ENCODE data around the gene IQSEC3.

The IQSEC3 gene

GRCh38 chr12:140162-140561 is 73.6 kb downstream of the IQSEC3 start:
- DNase-seq = no peak
- H3K79me2 ChIP-seq (ENCODE audit: control insufficient read depth, insufficient read depth, low read length) = no peaks in the 10 kb centered on the region

GRCh38 chr12:143964-144649 is 77.5 kb downstream of the IQSEC3 start:
- no peak for DNase-seq
- Histone ChIP-seq H4K8ac (ENCODE audit: low read depth, low read length) (no peak overlapping the region), H3K27me3 (ENCODE audit: insufficient read depth, low read length, poor library complexity) (no peaks in the 10 kb centered on the region), H3K56ac (ENCODE audit: low read length) (peak overlapping the region; percentile 17), H3K4me3 (ENCODE audit: low read length) (no peak overlapping the region), H3K18ac (ENCODE audit: low read length) (no peak overlapping the region), H3K79me1 (ENCODE audit: low read length) (no peaks in the 10 kb centered on the region), H3K4me2 (ENCODE audit: low read length) (no peak overlapping the region), H3K36me3 (ENCODE audit: control insufficient read depth, insufficient read depth, low read length) (no peaks in the 10 kb centered on the region), H2BK5ac (ENCODE audit: low read length) (no peak overlapping the region), H3K23ac (ENCODE audit: low read length) (no peak overlapping the region), H2AK5ac (ENCODE audit: low read length) (no peak overlapping the region), H3K4ac (ENCODE audit: low read depth, low read length) (no peak overlapping the region), H2BK120ac (ENCODE audit: low read depth, low read length) (no peak overlapping the region), H3K4me1 (ENCODE audit: control insufficient read depth, low read depth, low read length) (peaks cover 13% of the 10 kb centered on the region), H2BK15ac (replicated peaks; ENCODE audit: low read depth) (no peak overlapping the region), H3K9ac (ENCODE audit: low read length) (no peak overlapping the region), H3K27ac (ENCODE audit: low read depth, low read length) (no peak overlapping the region), H3K79me2 (ENCODE audit: control insufficient read depth, insufficient read depth, low read length) (no peaks in the 10 kb centered on the region), H4K5ac (ENCODE audit: low read length) (no peak overlapping the region)
- WGBS (ENCODE audit: extremely low coverage, insufficient coverage, low lambda C conversion rate) = no CpG with 5 or more reads among the region's 19 CpGs

More at GRCh38 chr12:140162-140561, 73.6 kb downstream of the IQSEC3 start:
- WGBS (ENCODE audit: extremely low coverage, insufficient coverage, low lambda C conversion rate) = no CpG with 5 or more reads among the region's 5 CpGs
- H3K27me3 ChIP-seq (ENCODE audit: insufficient read depth, low read length, poor library complexity) = no peaks in the 10 kb centered on the region
- no peak overlapping the region for H3K23ac ChIP-seq (ENCODE audit: low read length)
- H3K56ac ChIP-seq (ENCODE audit: low read length) = peak overlapping the region; percentile 79
- no peak overlapping the region for H3K27ac ChIP-seq (ENCODE audit: low read depth, low read length)
- no peak overlapping the region for H3K18ac ChIP-seq (ENCODE audit: low read length)
- peak overlapping the region; percentile 3 for H2AK5ac ChIP-seq (ENCODE audit: low read length)
- H3K9ac ChIP-seq (ENCODE audit: low read length) = no peak overlapping the region
- H3K4ac ChIP-seq (ENCODE audit: low read depth, low read length) = no peak overlapping the region
- H3K4me1 ChIP-seq (ENCODE audit: control insufficient read depth, low read depth, low read length) = peaks cover 13% of the 10 kb centered on the region
- no peak overlapping the region for H2BK120ac ChIP-seq (ENCODE audit: low read depth, low read length)
- H4K8ac ChIP-seq (ENCODE audit: low read depth, low read length) = no peak overlapping the region
- peak overlapping the region; percentile 17 for H3K4me2 ChIP-seq (ENCODE audit: low read length)
- H2BK15ac ChIP-seq (replicated peaks; ENCODE audit: low read depth) = no peak overlapping the region
- no peak overlapping the region for H2BK5ac ChIP-seq (ENCODE audit: low read length)
- H3K4me3 ChIP-seq (ENCODE audit: low read length) = no peak overlapping the region
- H3K36me3 ChIP-seq (ENCODE audit: control insufficient read depth, insufficient read depth, low read length) = no peaks in the 10 kb centered on the region
- no peak overlapping the region for H4K5ac ChIP-seq (ENCODE audit: low read length)
- no peaks in the 10 kb centered on the region for H3K79me1 ChIP-seq (ENCODE audit: low read length)

- Histone ChIP-seq H3K36me3 (ENCODE audit: control insufficient read depth, insufficient read depth, low read length) (no peaks in the 10 kb centered on the region), H2BK120ac (ENCODE audit: low read depth, low read length) (no peak overlapping the region), H3K23ac (ENCODE audit: low read length) (no peak overlapping the region), H4K8ac (ENCODE audit: low read depth, low read length) (no peak overlapping the region), H3K18ac (ENCODE audit: low read length) (no peak overlapping the region), H4K5ac (ENCODE audit: low read length) (no peak overlapping the region), H3K4me1 (ENCODE audit: control insufficient read depth, low read depth, low read length) (peaks cover 12% of the 10 kb centered on the region), H3K27me3 (ENCODE audit: insufficient read depth, low read length, poor library complexity) (no peaks in the 10 kb centered on the region), H2AK5ac (ENCODE audit: low read length) (no peak overlapping the region), H3K56ac (ENCODE audit: low read length) (no peak overlapping the region), H3K9ac (ENCODE audit: low read length) (no peak overlapping the region), H3K27ac (ENCODE audit: low read depth, low read length) (no peak overlapping the region), H2BK15ac (replicated peaks; ENCODE audit: low read depth) (no peak overlapping the region), H3K79me2 (ENCODE audit: control insufficient read depth, insufficient read depth, low read length) (no peaks in the 10 kb centered on the region), H3K4me3 (ENCODE audit: low read length) (no peak overlapping the region), H3K4ac (ENCODE audit: low read depth, low read length) (no peak overlapping the region), H3K4me2 (ENCODE audit: low read length) (no peak overlapping the region), H2BK5ac (ENCODE audit: low read length) (no peak overlapping the region), H3K79me1 (ENCODE audit: low read length) (no peaks in the 10 kb centered on the region)
- WGBS (ENCODE audit: extremely low coverage, insufficient coverage, low lambda C conversion rate) = no CpG with 5 or more reads among the region's 5 CpGs
- no peak for DNase-seq
Measured at GRCh38 chr12:144650-145284, 78.2 kb downstream of the IQSEC3 start.

GRCh38 chr12:145369-145960 is 78.9 kb downstream of the IQSEC3 start:
- H3K4me1 ChIP-seq (ENCODE audit: control insufficient read depth, low read depth, low read length) = peaks cover 6% of the 10 kb centered on the region

GRCh38 chr12:147242-147641 is 80.7 kb downstream of the IQSEC3 start:
- Histone ChIP-seq H2AK5ac (ENCODE audit: low read length) (no peak overlapping the region), H3K27me3 (ENCODE audit: insufficient read depth, low read length, poor library complexity) (no peaks in the 10 kb centered on the region), H3K9ac (ENCODE audit: low read length) (no peak overlapping the region), H3K79me2 (ENCODE audit: control insufficient read depth, insufficient read depth, low read length) (no peaks in the 10 kb centered on the region), H2BK120ac (ENCODE audit: low read depth, low read length) (no peak overlapping the region), H4K5ac (ENCODE audit: low read length) (no peak overlapping the region), H3K27ac (ENCODE audit: low read depth, low read length) (no peak overlapping the region), H3K79me1 (ENCODE audit: low read length) (no peaks in the 10 kb centered on the region), H3K36me3 (ENCODE audit: control insufficient read depth, insufficient read depth, low read length) (no peaks in the 10 kb centered on the region), H3K56ac (ENCODE audit: low read length) (no peak overlapping the region), H3K4me3 (ENCODE audit: low read length) (no peak overlapping the region), H3K4ac (ENCODE audit: low read depth, low read length) (no peak overlapping the region), H2BK5ac (ENCODE audit: low read length) (no peak overlapping the region), H2BK15ac (replicated peaks; ENCODE audit: low read depth) (no peak overlapping the region), H3K18ac (ENCODE audit: low read length) (no peak overlapping the region), H3K4me2 (ENCODE audit: low read length) (no peak overlapping the region), H3K4me1 (ENCODE audit: control insufficient read depth, low read depth, low read length) (no peaks in the 10 kb centered on the region), H3K23ac (ENCODE audit: low read length) (no peak overlapping the region), H4K8ac (ENCODE audit: low read depth, low read length) (no peak overlapping the region)
- peak; percentile 49 for DNase-seq
- no CpG with 5 or more reads among the region's 9 CpGs for WGBS (ENCODE audit: extremely low coverage, insufficient coverage, low lambda C conversion rate)

More at GRCh38 chr12:145369-145960, 78.9 kb downstream of the IQSEC3 start:
- H2BK15ac ChIP-seq (replicated peaks; ENCODE audit: low read depth) = no peak overlapping the region
- no peak overlapping the region for H2BK5ac ChIP-seq (ENCODE audit: low read length)
- no CpG with 5 or more reads among the region's 14 CpGs for WGBS (ENCODE audit: extremely low coverage, insufficient coverage, low lambda C conversion rate)
- no peak for DNase-seq
- no peak overlapping the region for H3K4me2 ChIP-seq (ENCODE audit: low read length)
- H2BK120ac ChIP-seq (ENCODE audit: low read depth, low read length) = no peak overlapping the region
- H3K4ac ChIP-seq (ENCODE audit: low read depth, low read length) = no peak overlapping the region
- no peaks in the 10 kb centered on the region for H3K79me1 ChIP-seq (ENCODE audit: low read length)
- H3K9ac ChIP-seq (ENCODE audit: low read length) = no peak overlapping the region
- no peak overlapping the region for H4K5ac ChIP-seq (ENCODE audit: low read length)
- no peak overlapping the region for H4K8ac ChIP-seq (ENCODE audit: low read depth, low read length)
- no peak overlapping the region for H3K23ac ChIP-seq (ENCODE audit: low read length)
- no peak overlapping the region for H3K27ac ChIP-seq (ENCODE audit: low read depth, low read length)
- H3K4me3 ChIP-seq (ENCODE audit: low read length) = no peak overlapping the region
- H3K79me2 ChIP-seq (ENCODE audit: control insufficient read depth, insufficient read depth, low read length) = no peaks in the 10 kb centered on the region
- no peak overlapping the region for H3K56ac ChIP-seq (ENCODE audit: low read length)
- no peak overlapping the region for H2AK5ac ChIP-seq (ENCODE audit: low read length)
- H3K36me3 ChIP-seq (ENCODE audit: control insufficient read depth, insufficient read depth, low read length) = no peaks in the 10 kb centered on the region
- H3K18ac ChIP-seq (ENCODE audit: low read length) = no peak overlapping the region
- H3K27me3 ChIP-seq (ENCODE audit: insufficient read depth, low read length, poor library complexity) = no peaks in the 10 kb centered on the region
